ENCODE results near the gene PCSK4.
"Not testable (repeated sequence)": the region's sequence is repeated elsewhere in the genome, so short reads cannot be mapped to it uniquely, and the experiment has no call there.

PCSK4 gene

DNA sequence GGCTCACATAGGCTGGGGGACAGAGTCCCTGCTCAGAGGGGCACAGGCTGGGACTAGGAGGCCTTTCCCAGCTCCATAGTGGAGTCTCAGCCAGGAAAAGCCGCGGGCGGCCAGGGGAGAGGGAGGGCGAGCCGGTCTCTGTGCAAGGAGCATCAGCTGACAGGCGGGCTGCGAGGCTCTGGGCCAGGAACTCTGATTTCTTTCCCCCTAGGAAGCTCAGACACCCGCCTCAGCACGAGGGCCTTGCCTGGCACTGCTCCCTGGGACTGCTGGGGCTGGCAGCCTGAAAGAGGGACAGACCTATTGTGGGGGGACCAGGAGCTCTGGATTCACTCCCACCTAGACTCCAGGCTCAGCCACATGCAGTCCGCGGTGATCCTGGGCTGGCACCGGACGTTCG, 31.5 kb upstream of the PCSK4 start:
- no peak for DNase-seq

DNA sequence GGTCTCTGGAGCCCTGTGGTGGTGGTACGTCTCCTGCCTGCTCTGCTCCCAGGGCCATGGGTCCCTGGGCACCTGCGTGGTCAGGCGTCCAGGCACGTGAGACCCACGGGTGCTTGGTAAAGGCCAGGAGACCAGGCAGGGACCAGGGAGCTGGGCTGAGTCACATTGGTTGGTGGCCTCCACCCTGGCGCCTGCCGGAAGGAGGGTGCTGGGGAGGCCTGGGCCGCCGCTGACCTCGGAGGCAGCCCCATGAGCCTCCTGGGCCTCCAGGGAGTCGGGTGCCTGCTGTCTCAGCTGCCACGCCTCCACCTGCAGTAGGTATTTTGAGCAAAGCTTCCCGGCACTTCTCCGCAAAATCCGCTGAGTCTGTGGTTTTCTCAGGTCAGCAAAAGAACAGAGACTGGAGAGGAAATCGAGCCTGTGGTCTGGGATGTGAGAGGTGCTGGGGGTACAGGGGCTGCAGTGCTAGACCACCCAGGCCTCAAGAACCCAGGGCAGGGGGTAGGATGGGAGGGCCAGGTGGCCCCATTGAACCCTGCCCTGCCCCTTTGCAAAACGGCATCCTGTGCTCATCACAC, 30.1 kb upstream of the PCSK4 start:
- DNase-seq: no peak

DNA sequence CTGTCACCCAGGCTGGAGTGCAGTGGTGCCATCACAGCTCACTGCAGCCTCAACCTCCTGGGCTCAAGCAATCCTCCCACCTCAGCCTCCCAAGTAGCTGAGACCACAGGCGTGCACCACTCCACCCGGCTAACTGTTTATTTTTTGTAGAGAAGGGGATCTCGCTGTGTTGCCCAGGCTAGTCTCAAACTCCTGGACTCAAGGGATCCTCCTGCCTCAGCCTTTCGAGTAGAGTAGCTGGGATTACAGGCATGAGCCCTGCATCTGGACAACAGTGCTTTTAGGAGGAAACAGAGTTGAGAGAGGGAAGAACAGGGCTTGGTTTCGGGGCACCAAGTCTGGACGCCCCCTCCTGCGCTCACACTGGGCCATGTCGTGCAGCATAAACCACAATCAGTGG, 29.7 kb upstream of the PCSK4 start:
- not testable (repeated sequence) for DNase-seq

DNA sequence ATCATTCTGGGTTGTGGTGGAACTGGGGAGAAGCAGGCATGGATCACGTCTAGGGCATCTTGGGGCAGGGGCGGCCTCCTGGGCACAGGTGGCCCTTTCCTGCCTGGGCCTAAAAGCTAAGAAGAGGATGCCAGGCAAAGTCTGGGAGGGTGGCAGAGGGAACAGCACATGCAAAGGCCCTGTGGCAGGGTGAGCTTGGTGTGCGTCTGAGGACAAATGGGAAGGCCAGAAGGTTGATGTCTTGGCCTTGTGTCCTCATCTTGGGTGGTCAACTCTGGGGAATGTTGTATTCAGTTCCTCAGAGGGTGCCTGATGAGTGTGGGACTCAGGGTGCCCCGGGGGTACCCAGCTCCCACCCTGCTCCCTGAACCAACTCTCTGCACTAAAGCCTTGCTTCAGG, 28.3 kb upstream of the PCSK4 start:
- DNase-seq: no peak

DNA sequence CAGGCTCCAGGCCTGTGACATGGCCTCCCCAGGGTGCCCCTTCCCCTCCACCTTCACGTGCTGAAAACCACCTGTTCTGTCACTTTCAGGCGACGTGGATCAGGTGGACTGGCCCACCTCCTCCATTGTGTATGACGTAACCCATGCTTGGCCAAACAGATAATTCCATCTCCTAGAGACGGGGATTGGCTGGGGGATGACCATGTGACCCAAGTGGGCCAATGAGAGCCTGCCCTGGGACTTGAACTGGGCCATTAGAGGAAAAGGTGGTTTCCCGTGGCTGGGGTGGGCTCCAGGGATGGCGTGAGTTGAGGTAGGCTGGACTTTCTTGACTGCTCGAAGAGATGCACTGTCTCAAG, 26.2 kb upstream of the PCSK4 start:
- no peak for DNase-seq

DNA sequence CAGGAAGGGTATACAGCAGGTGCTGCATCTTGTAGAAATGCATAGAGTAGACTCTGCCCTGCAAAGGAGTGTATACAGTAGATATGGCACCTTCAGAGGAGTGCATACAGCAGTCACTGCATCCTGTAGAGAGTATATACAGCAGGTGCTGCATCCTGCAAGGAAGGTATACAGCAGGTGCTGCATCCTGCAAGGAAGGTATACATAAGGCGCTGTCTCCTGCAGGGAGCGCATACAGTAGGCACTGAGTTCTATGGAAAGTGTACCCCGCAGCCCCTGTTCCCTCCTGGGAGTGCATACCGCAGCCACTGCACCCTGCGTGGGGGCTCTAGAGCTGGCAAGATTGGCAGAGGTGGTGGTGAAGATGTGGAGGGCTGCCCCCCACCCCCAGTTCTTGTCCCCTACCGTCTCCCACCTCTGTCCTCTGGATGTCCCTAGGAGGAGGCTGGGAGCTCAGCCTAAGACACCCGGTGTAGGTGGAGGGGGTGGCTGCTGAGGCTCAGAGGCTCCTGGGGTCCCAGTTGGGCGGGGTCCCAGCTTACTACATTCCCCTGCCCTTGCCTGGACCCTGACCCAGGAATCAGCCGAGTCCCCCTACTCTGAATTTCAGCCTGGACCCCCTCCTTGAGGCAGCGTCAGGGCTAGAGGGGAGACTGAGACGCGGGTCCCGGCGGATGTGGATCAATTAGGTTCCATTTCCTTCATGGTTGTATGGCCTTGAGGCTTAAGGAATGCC, 25.0 kb upstream of the PCSK4 start:
- no peak for DNase-seq

DNA sequence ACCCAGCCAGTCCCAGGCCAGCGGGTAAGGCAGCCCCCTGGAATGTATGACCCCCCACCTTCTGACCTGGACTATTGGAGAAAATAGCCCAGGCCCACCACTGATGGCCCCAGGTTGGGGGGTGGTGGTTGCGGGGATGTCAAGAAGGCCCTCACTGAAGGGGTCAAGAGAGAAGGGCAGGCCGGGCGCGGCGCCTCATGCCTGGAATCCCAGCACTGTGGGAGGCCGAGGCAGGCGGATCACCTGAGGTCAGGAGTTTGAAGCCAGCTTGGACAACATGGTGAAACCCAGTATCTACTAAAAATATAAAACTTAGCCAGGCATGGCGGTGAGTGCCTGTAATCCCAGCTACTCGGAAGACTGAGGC, 24.1 kb upstream of the PCSK4 start:
- no peak for DNase-seq

DNA sequence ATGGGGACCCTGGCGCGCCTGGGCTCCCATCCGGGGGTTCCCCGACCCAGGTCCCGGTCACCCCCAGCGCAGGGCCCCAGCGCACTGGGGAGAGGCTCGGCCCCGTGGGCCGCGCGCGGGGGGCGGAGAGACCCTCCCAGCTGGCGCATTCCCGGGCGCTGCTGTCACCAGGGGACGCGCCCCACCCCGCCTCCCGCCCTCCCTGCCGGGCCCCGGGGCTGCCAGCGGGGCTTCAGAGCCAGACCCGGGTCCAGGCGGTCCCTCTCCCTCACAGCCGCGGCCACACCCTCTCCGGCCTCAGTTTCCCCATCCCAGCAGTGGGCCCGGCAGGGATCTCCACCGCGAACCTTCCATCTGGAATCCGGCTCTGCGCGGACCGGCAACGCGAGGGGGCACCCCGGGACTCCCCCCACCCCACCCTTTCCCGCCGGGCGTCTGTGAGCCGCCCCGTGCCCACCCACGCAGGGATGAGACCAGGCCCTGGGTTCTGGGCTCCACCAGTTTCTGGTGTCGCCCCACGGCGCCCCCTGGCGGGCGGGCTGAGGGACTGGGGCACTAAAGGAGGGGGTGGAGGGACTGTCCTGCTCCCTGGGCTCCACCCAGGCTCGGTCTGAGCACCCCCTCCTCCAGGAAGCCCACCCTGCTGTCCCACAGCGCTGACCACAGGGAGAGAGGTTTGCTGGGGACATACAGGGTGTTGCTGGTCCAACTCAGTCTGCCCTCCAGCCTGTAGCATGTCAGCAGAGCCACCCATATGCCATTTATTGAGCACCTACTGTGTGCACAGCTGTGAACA, 23.5 kb upstream of the PCSK4 start:
- no peak for DNase-seq

DNA sequence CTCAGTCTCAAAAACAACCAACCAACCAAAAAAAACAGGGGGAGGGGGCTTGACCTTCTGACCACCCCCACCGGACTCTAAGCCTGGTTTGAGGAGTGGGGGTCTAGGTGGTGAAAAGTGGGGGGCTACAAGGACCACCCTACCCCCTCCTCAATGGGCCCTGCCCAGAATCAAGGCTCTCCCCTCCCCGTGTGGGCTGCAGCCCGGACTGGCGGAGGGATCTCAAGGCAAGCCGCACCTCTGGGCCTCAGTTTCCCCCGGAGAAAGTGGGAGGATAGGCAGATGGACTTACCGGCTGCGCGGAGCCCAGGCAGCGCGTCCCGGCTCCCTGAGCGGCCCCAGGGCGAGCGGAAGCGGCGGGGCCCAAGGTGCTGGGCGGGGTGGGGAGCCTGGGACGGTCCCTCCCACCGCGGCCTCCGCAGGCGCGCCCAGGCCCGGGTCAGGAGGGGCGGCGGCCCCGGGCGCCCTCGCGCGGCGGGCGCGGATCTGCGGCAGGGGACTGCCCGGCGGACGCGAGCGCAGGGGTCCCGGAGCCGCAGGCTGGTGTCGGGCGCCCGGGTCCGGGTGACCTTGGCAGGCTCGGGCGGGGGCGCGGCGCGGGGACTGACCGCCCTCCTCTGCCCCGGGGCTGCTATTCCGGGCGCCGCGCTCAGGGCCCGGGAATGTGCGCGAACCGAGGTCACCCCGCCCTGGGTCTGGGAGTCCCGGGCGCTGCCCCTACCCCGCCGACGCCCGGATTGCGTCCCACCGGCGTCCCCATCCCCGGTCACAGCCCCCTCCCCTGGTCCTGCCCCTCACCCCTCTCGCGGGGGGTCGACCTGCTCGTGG, 22.7 kb upstream of the PCSK4 start, which contains the start of gene ADAMTSL5:
Gene ADAMTSL5 (minus strand): TSS at position 349 of the 828 bp plus-strand sequence. CDS start 2,076 bp downstream, outside the sequence.
- DNase-seq: no peak

DNA sequence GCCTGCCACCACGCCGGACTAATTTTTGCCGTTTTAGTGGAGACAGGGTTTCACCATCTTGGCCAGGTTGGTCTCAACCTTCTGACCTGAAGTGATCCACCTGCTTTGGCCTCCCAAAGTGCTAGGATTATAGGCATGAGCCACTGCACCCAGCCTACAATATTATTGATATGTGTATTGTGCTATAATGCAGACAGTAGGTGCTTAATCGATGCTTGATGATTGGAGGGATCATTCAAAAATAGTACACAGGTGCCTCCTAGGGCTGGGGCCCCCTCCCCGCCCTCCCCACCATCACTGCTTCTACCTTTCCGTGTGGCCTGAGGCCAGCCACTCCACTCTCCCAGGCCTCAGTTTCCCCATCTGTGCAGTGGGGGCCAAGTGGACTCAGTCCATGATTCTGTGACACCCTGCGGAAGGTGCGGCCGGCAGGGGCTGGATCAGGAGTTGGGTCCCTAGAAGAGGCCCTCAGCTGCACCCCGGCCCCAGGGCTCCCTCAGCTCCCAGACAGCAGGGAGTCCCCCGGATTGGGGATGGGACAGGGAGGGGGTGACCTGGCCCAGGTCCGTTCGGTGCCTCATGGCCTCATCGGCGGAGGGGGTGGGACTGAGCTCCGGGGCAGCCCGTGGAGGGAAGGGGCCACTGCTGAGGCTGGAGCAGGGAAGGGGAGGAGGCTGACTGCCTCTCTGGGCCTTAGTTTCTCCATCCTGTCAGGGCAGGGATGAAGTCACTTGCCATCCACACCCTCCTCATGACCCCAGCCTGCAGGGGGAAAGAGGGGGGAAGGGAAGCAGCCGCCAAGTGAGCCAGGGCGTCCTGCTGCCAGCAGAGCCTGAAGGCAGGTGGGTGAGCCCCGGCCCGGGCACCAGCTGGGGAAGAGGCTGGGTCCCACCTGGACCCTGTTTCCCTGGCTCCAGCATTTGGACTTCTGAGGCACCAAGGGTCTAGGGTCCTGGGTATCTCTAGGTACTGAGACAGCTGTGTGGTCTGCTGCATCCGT, 21.5 kb upstream of the PCSK4 start:
- DNase-seq: no peak

DNA sequence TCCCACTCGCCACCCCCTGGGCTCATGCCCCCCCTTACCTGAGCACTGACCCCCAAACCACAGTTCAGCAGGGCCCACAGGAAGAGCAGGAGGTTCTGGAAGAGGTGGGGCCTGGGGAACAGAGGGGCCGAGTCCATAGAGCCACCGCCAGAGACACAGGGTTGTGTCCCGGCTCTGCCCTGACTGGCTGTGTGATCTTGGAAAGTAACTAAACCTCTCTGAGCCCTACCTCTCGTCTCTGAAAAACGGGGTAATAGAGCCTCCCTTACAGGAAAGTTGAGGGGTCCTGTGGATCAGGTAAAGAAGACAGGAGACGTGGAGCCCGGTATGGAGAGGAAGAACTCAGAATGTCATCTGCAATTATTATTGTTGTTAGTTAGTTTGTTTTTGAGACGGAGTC, 20.7 kb upstream of the PCSK4 start:
- no peak for DNase-seq

DNA sequence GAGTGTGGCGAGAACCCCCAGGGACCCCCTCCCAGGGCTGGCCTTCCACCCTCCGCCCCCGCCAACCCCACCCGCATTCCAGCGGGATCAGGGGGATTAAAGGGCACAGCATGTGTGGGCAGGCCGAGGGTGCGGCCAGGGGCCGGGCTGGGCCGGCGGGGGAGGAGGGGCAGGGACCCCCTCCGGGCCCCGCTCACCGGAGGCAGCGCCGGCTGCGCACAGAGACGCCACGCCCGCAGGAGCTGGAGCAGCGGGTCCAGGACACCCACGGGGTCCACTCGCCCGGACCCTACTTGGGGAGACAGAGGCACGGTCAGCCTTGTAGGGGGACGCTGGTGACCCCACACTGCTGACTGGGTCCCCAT, 20.3 kb upstream of the PCSK4 start:
- no peak for DNase-seq

DNA sequence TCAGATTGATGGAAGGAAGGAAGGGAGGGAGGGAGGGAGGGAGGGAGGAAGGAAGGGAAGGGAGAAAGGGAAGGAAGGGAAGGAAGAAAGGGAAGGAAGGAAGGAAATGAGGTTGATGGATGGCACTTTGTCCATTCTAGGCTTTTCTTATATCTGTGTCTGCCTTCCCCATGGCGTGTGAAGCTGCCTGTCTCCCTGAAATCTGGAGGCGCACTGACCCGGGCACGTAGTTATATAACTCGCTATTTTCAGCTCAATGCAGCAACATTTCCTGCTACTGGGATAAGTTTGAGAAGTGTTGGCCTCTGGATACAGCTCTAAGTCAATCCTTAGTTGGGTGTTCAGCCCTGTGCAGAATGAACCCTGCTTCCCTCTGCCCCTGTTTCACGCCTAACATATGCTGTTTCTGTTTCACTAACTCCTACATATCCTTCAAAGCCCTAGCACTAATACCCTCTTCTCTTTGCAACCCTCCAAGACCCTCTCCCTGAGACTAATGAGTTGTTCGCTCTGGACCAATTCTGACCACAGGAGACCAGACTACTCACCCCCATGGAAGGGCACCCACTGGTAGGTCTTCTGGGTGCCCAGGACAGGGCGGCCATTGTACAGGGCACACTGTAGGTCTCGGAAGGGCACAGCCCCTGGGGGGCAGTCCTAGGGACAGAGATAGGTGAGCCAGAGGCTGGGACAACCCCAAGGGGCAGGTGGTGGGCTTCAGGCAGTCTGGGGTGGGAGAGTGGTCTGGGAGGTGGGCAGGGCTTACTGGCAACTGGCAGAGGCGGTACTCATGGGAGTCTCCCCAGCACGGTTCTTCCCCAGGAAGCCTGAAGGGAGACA, 19.7 kb upstream of the PCSK4 start:
- DNase-seq: no peak

DNA sequence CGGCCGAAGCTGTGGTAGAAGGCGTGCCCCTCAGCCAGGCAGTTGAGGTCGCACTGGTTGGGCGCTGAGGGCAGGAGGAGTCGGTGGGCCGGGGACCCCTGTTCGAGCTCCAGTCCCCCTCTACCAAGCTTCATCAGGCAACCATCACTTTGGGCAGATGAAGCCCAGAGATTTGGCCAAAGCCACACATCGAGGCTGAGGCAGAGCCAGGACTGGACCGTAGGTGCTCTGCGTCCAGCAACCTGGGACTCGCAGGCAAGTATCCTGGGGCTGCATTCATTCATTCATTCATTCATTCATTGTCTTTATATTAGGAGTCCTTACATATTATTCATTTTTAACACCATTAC, 18.3 kb upstream of the PCSK4 start:
- DNase-seq: no peak

DNA sequence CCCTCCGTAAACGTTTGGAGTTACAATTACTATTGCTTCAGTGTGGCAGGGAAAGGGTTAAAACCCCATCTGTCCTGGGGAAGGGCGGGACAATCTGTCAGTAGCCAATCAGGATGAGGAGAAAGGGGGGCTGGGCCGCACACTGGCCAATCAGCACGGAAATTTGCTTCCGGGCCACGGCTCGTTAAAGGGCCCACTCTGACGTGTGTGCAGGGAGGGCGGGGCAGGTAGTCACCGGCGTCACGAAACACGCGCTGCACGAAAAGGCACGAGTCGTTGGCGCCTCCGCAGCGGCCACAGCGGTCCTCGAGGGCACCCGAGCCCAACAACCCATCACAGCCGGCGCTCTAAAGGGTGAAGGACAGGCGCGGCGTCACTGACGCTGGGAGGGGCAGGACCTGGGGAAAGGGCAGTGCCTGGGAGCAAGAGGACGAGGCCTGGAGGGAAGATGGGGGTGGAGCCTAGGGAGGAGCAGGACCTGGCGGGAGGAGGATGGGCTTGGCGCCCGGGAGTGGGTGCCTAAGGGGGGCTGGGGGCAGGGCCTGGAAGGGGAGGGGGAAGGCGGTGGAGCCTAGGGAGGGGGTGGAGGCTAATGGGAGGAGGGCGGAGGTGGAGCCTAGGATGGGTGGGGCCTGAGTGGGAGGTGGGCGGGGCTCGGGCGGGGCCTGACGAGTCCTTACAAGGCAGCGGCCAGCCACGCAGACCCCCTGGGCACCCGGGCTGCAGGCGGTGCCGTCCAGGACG, 17.8 kb upstream of the PCSK4 start:
- peak; percentile 91 to 95 for DNase-seq

DNA sequence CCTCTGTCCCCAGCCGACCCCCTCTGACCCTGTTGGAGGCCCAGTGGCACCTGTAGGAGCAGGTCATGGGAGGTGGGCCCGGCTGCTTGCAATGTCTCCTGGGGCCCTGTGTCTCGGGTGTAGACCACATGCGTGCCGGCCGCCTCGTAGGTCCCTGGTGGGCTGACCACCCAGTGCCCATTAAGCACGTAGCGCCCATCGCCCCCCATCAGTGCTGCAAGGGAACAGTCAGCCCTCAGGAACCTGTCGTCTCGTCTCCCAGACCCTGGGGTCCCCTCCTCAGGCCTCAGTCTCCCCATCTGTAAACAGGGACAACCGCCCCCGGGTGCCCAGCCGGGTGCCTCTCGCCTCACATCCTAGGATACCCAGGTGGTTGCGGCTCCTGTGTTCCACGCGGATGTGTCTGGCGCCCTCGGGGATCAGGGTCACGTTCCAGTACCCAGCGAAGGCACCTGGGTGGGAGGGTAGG, 17.1 kb upstream of the PCSK4 start:
- DNase-seq: no peak

DNA sequence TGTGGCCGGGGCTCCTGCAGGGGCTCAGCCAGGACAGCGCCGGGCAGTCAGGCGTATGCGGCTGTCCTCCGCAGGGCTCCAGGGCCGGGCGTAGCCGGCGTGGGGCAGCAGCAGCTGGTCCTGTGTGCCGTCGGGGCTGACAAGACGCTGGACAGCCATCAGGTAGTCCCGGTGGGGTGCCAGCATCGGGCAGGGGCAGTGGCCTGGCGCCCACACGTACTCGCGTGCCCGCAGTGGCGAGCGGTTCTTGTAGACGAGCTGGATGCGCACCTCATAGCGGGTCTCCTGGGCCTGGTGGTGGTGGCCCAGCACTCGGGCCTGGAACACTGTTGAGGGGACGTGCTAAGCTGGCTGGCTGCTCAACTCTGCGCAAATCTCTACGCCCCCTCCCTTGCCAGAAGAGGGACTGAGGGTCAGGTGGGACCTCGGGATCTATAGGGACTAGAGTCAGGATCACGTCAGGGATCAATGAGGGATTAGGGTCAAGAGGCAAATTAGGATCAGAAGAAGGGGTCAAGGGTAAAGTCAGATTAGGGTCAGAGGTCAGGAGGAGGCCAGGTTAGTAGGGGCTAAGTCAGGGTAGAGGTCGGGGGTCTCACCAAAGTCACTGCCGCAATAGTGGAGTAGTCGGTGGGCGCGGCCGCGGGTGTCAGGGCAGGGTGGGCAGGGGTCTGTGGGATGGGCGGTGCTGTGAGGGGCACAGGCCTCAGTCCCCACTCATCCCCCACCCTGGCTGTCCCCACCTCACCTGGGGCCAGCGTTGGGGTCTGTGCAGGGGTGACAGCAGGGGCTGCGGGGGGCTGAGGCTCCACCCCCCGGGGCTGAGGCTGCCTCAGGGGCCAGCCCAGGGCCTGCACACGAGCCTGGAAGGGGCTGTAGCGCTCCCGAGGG, 16.1 kb upstream of the PCSK4 start:
- DNase-seq: no peak

DNA sequence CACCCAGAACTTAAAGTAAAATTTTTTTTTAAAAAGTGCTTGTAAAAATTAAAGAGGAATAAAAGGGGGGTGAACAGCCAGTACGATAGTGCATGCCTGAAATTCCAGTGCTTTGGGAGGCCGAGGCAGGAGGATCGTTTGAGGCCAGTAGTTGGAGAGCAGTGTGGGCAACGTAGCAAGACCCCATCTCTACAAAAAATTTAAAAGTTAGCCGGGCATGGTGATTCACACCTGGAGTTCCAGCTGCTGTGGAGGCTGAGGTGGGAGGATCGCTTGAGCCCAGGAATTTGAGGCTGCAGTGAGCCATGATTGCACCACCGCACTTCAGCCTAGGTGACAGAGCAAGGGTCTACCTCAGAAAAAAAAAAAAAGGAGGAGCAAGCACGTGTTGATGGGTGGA, 14.9 kb upstream of the PCSK4 start:
- DNase-seq: no peak

Data from NCI-H524 (cell line).